B cell (primary cell): ENCODE results near the gene NKX6-1. TPM values are rescaled to one million over a fixed set of nuclear protein-coding genes. Genes with fewer than 3 reads are reported as not detected.
A peak's percentile ranks its signal among the peaks of the same experiment; 100 is the strongest.

Experiments used
- ATAC-seq: fragments of 200-7000 bp; cut with Tn5 transposase; one replicate; pipeline ENCODE4 v1.10.0; 2021; ENCODE audit warnings: low read depth, mild to moderate bottlenecking, moderate number of reproducible peaks, moderate library complexity
- CTCF ChIA-PET: fragments of 350-600 bp; sonication (Branson Sonifier 250); formaldehyde crosslinking; loops from one replicate; lab custom pipeline; 2021; ENCODE audit warnings: antibody characterized with exemption, inconsistent platforms; lab: Charles Lee
- POLR2A ChIA-PET: fragments of 350-600 bp; sonication (Branson Sonifier 250); formaldehyde crosslinking; loops from one replicate; lab custom pipeline; 2021; ENCODE audit warnings: antibody characterized with exemption; lab: Charles Lee
- DNase-seq: peaks from one replicate; pipeline ENCODE4 v3.0.0; 2013
- H2AFZ ChIP-seq: 2 replicates; pipeline ENCODE4 v1.6.1; 2012; ENCODE audit warnings: mild to moderate bottlenecking, low read depth, low read length; ENCODE audit not compliant: insufficient read depth, poor library complexity, severe bottlenecking
- H3K27ac ChIP-seq, 2 donors: 1 replicate in 1 of 2; 2 replicates in 1 of 2; pipeline ENCODE4 v1.5.1; 2012 to 2013; ENCODE audit warnings: low read length in 2 of 2, mild to moderate bottlenecking in 2 of 2, moderate library complexity in 1 of 2
- H3K27me3 ChIP-seq, 4 experiments: fragments of 200-600 bp in 1 of 4; sonication (generic) in 1 of 4; replicated peaks in 1 of 4; 1 replicate in 2 of 4; 2 replicates in 2 of 4; pipeline versions ENCODE4 v1.6.1 to v1.7.0; 2013 to 2016; ENCODE audit warnings: low read length in 3 of 4, mild to moderate bottlenecking in 2 of 4, mixed read lengths in 1 of 4, moderate library complexity in 1 of 4; ENCODE audit not compliant: insufficient read depth in 4 of 4, control insufficient read depth in 3 of 4; ENCODE audit errors: control extremely low read depth in 1 of 4
- H3K36me3 ChIP-seq, 2 experiments: replicated peaks in 1 of 2; 1 replicate in 1 of 2; 2 replicates in 1 of 2; pipeline versions ENCODE4 v1.6.1 to v1.7.1; 2013; ENCODE audit warnings: low read length in 1 of 2; ENCODE audit not compliant: insufficient read depth in 2 of 2, control insufficient read depth in 1 of 2; ENCODE audit errors: control extremely low read depth in 1 of 2, extremely low read depth in 1 of 2
- H3K4me1 ChIP-seq, 2 donors: fragments of 200-600 bp in 1 of 2; sonication (generic) in 1 of 2; 1 replicate in 1 of 2; 2 replicates in 1 of 2; pipeline versions ENCODE4 v1.5.1 to v1.6.1; 2013 to 2017; ENCODE audit warnings: low read length in 2 of 2; ENCODE audit not compliant: control insufficient read depth in 2 of 2, insufficient read depth in 2 of 2
- H3K4me2 ChIP-seq: replicated peaks from 2 replicates; pipeline ENCODE3; 2012; ENCODE audit warnings: mild to moderate bottlenecking, low read depth, low read length; ENCODE audit not compliant: poor library complexity, severe bottlenecking
- H3K4me3 ChIP-seq, 5 experiments: fragments of 200-600 bp in 1 of 5; sonication (generic) in 1 of 5; 1 replicate in 3 of 5; 2 replicates in 2 of 5; pipeline versions ENCODE4 v1.5.1 to v1.7.0; 2011 to 2016; ENCODE audit warnings: low read length in 4 of 5, mild to moderate bottlenecking in 4 of 5, low read depth in 2 of 5, control low read depth in 1 of 5, moderate library complexity in 1 of 5; ENCODE audit not compliant: insufficient read depth in 1 of 5; ENCODE audit errors: control extremely low read depth in 1 of 5, extremely low read depth in 1 of 5
- H3K79me2 ChIP-seq: fragments of 200-600 bp; sonication (generic); one replicate; pipeline ENCODE4 v1.6.0; 2016; ENCODE audit warnings: low read length; ENCODE audit not compliant: control insufficient read depth, insufficient read depth
- H3K9ac ChIP-seq: fragments of 200-600 bp; sonication (generic); 2 replicates; pipeline ENCODE4 v1.6.1; 2017; ENCODE audit warnings: mild to moderate bottlenecking, low read length, moderate library complexity
- H3K9me3 ChIP-seq, 3 donors: one replicate each; pipeline versions ENCODE4 v1.6.1 to v1.7.1; 2013; ENCODE audit warnings: low read length in 2 of 3; ENCODE audit not compliant: control insufficient read depth in 2 of 3, insufficient read depth in 1 of 3; ENCODE audit errors: control extremely low read depth in 1 of 3
- H4K20me1 ChIP-seq: 2 replicates; pipeline ENCODE4 v1.6.0; 2012; ENCODE audit warnings: mild to moderate bottlenecking, low read length; ENCODE audit not compliant: insufficient read depth, control insufficient read depth, poor library complexity, severe bottlenecking
- H3K27ac Mint-ChIP-seq: one replicate; pipeline ENCODE4 v1.8.0; 2021; ENCODE audit warnings: mixed read lengths
- H3K27me3 Mint-ChIP-seq: one replicate; pipeline ENCODE4 v1.8.0; 2021; ENCODE audit warnings: mixed read lengths
- H3K4me1 Mint-ChIP-seq: one replicate; pipeline ENCODE4 v1.8.0; 2021; ENCODE audit warnings: mixed read lengths
- H3K4me3 Mint-ChIP-seq: one replicate; pipeline ENCODE4 v1.8.0; 2021; ENCODE audit warnings: mixed read lengths
- H3K9me3 Mint-ChIP-seq: one replicate; pipeline ENCODE4 v1.8.0; 2022; ENCODE audit warnings: mixed read lengths; ENCODE audit not compliant: insufficient read depth
- CTCF ChIP-seq: fragments of 200-600 bp; IDR thresholded peaks from one replicate; pipeline ENCODE4 v1.8.0; 2022; ENCODE audit warnings: antibody characterized with exemption, mild to moderate bottlenecking
- EZH2 ChIP-seq: IDR thresholded peaks from 2 replicates; pipeline ENCODE4 v1.6.1; 2012; ENCODE audit warnings: borderline replicate concordance, low read depth, mild to moderate bottlenecking, moderate library complexity, low read length; ENCODE audit not compliant: insufficient read depth, poor library complexity, severe bottlenecking
- WGBS: methylation state at CpG from one replicate; pipeline ENCODE4 v1.1.5; 2013; ENCODE audit warnings: missing lambda C conversion rate; ENCODE audit not compliant: insufficient coverage; 5-methylcytosine and 5-hydroxymethylcytosine counted together
- intact Hi-C: fragments of 100-400 bp; cut with micrococcal nuclease; formaldehyde crosslinking; loops from one replicate; pipeline ENCODE4 v1.10.0; 2022
- polyA plus RNA-seq: library from polyadenylated mRNA; depleted of rRNA; stranded (reverse); fragments of >200 nt; gene quantifications from 2 replicates; pipeline ENCODE4 v1.2.3, GENCODE V29; 2012
- total RNA-seq, 2 donors: library from RNA; stranded (reverse); fragments of 120-200 nt in 1 of 2; gene quantifications; 1 replicate in 1 of 2; 2 replicates in 1 of 2; pipeline versions ENCODE4 v1.2.3 to v1.2.4, GENCODE V29; 2013 to 2022

The NKX6-1 gene
- total and polyA plus RNA-seq, 2 donors (not counting 1 experiment from before 2014, with no cell fraction given): not detected

GRCh38 chr4:84496331-84496705, 2.8 kb downstream of the NKX6-1 start:
- peaks cover 3 to 85% (median 76%) of the 10 kb centered on the region in 4 experiments for H3K27me3 ChIP-seq
- peak overlapping the region; percentile 2 for H2AFZ ChIP-seq
- H3K4me1 ChIP-seq: peaks cover 37 to 59% of the 10 kb centered on the region in 2 donors
- H4K20me1 ChIP-seq: no peaks in the 10 kb centered on the region
- H3K36me3 ChIP-seq: no peaks in the 10 kb centered on the region
- intact Hi-C loops: loop anchor here (10.0 kb wide), 1 partner anchor 88 kb away; the partner anchor contains the start of gene CDS1
- H3K9ac ChIP-seq: no peak overlapping the region
- TF ChIP-seq EZH2 (no peak), CTCF (no peak)
- Mint-ChIP-seq H3K9me3 (no peaks in the 10 kb centered on the region), H3K4me1 (peaks cover 28% of the 10 kb centered on the region), H3K4me3 (peak overlapping the region; percentile 66), H3K27ac (no peak overlapping the region), H3K27me3 (peaks cover 62% of the 10 kb centered on the region)
- no peak overlapping the region for H3K4me3 ChIP-seq
- H3K79me2 ChIP-seq: no peaks in the 10 kb centered on the region
- ChIA-PET CTCF (no interaction called here), POLR2A (no interaction called here)
- H3K4me2 ChIP-seq: no peak overlapping the region
- WGBS: 14% methylated on average over 16 of the region's 24 CpGs
- H3K27ac ChIP-seq: no peak overlapping the region
- peak; percentile 3 for DNase-seq
- H3K9me3 ChIP-seq: peaks cover 1 to 60% (median 14%) of the 10 kb centered on the region in 3 donors
- no peak for ATAC-seq

DNA sequence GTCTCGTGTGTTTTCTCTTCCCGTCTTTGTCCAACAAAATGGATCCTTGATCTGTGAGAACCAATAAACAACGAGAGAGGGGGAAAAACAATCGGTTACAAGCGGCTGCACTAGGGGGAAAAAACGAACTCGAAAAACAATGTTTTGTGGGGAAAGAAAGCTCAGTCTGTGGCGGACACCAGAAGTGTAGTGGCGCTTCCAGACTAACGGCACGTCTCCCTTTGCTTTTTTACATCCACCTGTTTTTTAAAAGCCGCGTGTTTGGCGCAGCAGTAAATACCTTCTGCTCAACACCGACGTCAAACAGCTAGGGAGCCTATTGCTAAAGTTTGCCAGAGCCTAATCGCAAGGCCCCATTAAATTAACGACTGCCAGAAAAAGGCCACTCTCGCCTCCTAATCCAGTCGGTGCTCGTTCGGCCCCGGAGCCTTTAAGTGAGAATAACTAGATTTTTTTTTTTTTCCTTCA, 3.3 kb downstream of the NKX6-1 start:
- peaks cover 63% of the 10 kb centered on the region for H3K27me3 Mint-ChIP-seq
- H3K27ac ChIP-seq: no peak overlapping the region
- H3K4me3 ChIP-seq: no peak overlapping the region
- H3K4me3 Mint-ChIP-seq: no peak overlapping the region
- no peaks in the 10 kb centered on the region for H3K9me3 Mint-ChIP-seq
- intact Hi-C loops: loop anchor here (10.0 kb wide), 1 partner anchor 89 kb away; the partner anchor contains the start of gene CDS1
- TF ChIP-seq EZH2 (no peak), CTCF (no peak)
- ChIA-PET POLR2A (no interaction called here), CTCF (no interaction called here)
- no peaks in the 10 kb centered on the region for H3K36me3 ChIP-seq
- H3K4me2 ChIP-seq: no peak overlapping the region
- H3K27ac Mint-ChIP-seq: peak overlapping the region; percentile 10
- no peak overlapping the region for H3K9ac ChIP-seq
- DNase-seq: peak; percentile 25
- H3K9me3 ChIP-seq: peaks cover 1 to 55% (median 10%) of the 10 kb centered on the region in 3 donors
- no peaks in the 10 kb centered on the region for H4K20me1 ChIP-seq
- no peak for ATAC-seq
- no peaks in the 10 kb centered on the region for H3K79me2 ChIP-seq
- no peak overlapping the region for H2AFZ ChIP-seq
- H3K27me3 ChIP-seq: peaks cover 3 to 84% (median 75%) of the 10 kb centered on the region in 4 experiments
- peaks cover 28% of the 10 kb centered on the region for H3K4me1 Mint-ChIP-seq
- WGBS: 12% methylated on average over 23 of the region's 23 CpGs
- H3K4me1 ChIP-seq: peaks cover 37 to 54% of the 10 kb centered on the region in 2 donors
